HCT116 (cell line): ENCODE measurements around the gene PLAGL2.

Experiments
- CTCF ChIP-seq, 3 experiments: fragments of 200-600 bp in 1 of 3; sonication (generic) in 1 of 3; IDR thresholded peaks in 2 of 3; conservative IDR thresholded peaks in 1 of 3; 2 replicates each; pipeline ENCODE4 v1.5.1; 2012 to 2017; ENCODE audit warnings: low read depth in 2 of 3, low read length in 2 of 3, antibody characterized with exemption in 1 of 3, borderline replicate concordance in 1 of 3, control low read depth in 1 of 3, mild to moderate bottlenecking in 1 of 3, mixed read lengths in 1 of 3, mixed run types in 1 of 3, moderate library complexity in 1 of 3; ENCODE audit not compliant: insufficient read depth in 1 of 3
- EGR1 ChIP-seq: IDR thresholded peaks from 2 replicates; pipeline ENCODE4 v1.6.1; 2012; ENCODE audit warnings: low read depth
- EZH2 ChIP-seq: fragments of 200-600 bp; sonication (generic); IDR thresholded peaks from 2 replicates; pipeline ENCODE4 v1.6.1; 2017; ENCODE audit warnings: antibody characterized with exemption, mixed run types
- EZH2phosphoT487 ChIP-seq: fragments of 200-600 bp; IDR thresholded peaks from 2 replicates; pipeline ENCODE4 v1.6.1; 2018; ENCODE audit warnings: antibody characterized with exemption, borderline replicate concordance
- JUND ChIP-seq: IDR thresholded peaks from 2 replicates; pipeline ENCODE4 v1.6.1; 2012
- POLR2A ChIP-seq: IDR thresholded peaks from 2 replicates; pipeline ENCODE4 v1.7.0; 2011; ENCODE audit warnings: borderline replicate concordance; ENCODE audit not compliant: insufficient read depth, insufficient read length; ENCODE audit errors: extremely low read depth
- POLR2AphosphoS5 ChIP-seq: IDR thresholded peaks from 2 replicates; pipeline ENCODE4 v1.6.1; 2011; ENCODE audit warnings: mild to moderate bottlenecking, low read depth, low read length, moderate library complexity
- REST ChIP-seq: IDR thresholded peaks from 2 replicates; pipeline ENCODE4 v1.6.1; 2012; ENCODE audit warnings: low read depth
- SIN3A ChIP-seq: IDR thresholded peaks from 2 replicates; pipeline ENCODE4 v1.6.1; 2012; ENCODE audit warnings: low read depth
- YY1 ChIP-seq: IDR thresholded peaks from 2 replicates; pipeline ENCODE4 v1.6.1; 2011; ENCODE audit warnings: low read length, low read depth, moderate library complexity, mild to moderate bottlenecking; ENCODE audit not compliant: insufficient replicate concordance; ENCODE audit errors: extremely low read depth
- ZBTB33 ChIP-seq: IDR thresholded peaks from 2 replicates; pipeline ENCODE4 v1.6.1; 2011; ENCODE audit warnings: mild to moderate bottlenecking, low read length, moderate library complexity; ENCODE audit not compliant: insufficient replicate concordance; ENCODE audit errors: extremely low read depth
- ZFX ChIP-seq: fragments of 450-650 bp; IDR thresholded peaks from 2 replicates; pipeline ENCODE4 v1.6.1; 2017

DNA sequence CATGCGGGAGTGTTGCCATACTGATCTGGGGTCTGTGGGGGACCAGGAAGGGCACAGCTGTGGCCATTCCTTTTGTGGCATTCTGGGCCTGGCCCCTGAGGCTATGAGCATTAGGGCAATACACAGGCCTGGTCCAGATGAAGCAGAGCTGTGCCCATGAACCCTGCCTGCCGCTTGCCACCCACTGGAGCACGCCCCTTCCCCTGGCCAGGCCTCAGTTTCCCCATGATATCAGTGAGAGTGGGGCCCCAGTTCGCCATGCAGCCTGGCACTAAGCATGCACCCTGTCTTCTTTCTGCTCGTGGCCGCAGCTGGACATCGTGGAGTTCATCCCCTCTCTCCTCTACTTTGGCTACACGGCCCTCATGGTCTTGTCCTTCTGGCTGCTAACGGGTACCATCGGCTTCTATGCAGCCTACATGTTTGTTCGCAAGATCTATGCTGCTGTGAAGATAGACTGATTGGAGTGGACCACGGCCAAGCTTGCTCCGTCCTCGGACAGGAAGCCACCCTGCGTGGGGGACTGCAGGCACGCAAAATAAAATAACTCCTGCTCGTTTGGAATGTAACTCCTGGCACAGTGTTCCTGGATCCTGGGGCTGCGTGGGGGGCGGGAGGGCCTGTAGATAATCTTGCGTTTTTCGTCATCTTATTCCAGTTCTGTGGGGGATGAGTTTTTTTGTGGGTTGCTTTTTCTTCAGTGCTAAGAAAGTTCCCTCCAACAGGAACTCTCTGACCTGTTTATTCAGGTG, 42.4 kb downstream of the PLAGL2 start:
- TF ChIP-seq POLR2AphosphoS5 (no peak), CTCF (IDR thresholded peaks at IDR 0.05 in 2 of 3, conservative IDR thresholded peaks at IDR 0.05 in 1 of 3; ENCODE audit: borderline replicate concordance in 1 of 3, insufficient read depth in 1 of 3, low read depth in 2 of 3, low read length in 2 of 3) (no peak), JUND (no peak), EZH2 (no peak), EZH2phosphoT487 (no peak), REST (no peak), YY1 (no peak), POLR2A (no peak), ZFX (no peak), ZBTB33 (no peak), SIN3A (no peak), EGR1 (no peak)
